ENCODE results near the gene XPR1.
A peak's percentile ranks its signal among the peaks of the same experiment; 100 is the strongest.

Gene XPR1

GRCh38 chr1:180924939-180925338 lies 293.1 kb downstream of the XPR1 start:
- peaks cover 0 to 20% (median 6%) of the 10 kb centered on the region in 4 donors for H3K4me1 ChIP-seq

DNA sequence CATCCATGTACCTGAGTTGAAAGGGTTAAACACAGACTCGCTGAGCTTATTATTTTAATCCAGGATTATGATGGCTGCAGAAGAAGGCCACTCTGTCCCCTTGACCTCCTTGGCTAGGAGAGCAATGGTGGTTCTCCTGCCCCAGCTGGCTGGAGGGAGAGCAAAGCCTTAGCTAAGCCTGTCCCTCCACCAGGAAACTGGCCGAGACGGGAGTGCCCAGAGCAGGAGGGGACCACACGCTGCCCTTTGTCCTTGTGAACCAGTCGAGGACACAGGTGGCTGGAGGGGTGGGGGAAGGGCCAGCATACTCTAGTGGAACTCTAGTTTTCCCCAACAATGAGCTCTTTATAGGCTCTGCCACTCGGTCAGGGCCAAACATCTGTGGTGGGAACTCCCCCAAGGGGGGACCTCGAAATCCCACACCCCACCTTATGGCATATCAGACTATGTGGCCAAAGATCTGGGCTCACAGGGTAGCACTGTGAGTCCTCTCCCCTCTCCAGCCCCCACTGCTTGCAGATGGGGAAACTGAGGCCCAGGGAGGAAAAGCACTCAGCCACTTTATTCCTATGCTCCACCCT lies 293.7 kb downstream of the XPR1 start:
- no peak overlapping the region for H3K27ac ChIP-seq
- intact Hi-C loops (cut with DNase I; ENCODE audit: low total_unique reads) = no loop called here
- TF ChIP-seq, protein P1, sequence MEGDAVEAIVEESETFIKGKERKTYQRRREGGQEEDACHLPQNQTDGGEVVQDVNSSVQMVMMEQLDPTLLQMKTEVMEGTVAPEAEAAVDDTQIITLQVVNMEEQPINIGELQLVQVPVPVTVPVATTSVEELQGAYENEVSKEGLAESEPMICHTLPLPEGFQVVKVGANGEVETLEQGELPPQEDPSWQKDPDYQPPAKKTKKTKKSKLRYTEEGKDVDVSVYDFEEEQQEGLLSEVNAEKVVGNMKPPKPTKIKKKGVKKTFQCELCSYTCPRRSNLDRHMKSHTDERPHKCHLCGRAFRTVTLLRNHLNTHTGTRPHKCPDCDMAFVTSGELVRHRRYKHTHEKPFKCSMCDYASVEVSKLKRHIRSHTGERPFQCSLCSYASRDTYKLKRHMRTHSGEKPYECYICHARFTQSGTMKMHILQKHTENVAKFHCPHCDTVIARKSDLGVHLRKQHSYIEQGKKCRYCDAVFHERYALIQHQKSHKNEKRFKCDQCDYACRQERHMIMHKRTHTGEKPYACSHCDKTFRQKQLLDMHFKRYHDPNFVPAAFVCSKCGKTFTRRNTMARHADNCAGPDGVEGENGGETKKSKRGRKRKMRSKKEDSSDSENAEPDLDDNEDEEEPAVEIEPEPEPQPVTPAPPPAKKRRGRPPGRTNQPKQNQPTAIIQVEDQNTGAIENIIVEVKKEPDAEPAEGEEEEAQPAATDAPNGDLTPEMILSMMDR (IDR thresholded peaks at IDR 0.05) = no peak
- no peak overlapping the region for H3K4me3 ChIP-seq
- H3K27me3 ChIP-seq = no peaks in the 10 kb centered on the region
- no peaks in the 10 kb centered on the region for H3K9me3 ChIP-seq
- no peak for DNase-seq
- peaks cover 0 to 20% (median 6%) of the 10 kb centered on the region in 4 donors for H3K4me1 ChIP-seq
- peaks cover 0 to 31% (median 14%) of the 10 kb centered on the region in 3 donors for H3K36me3 ChIP-seq

More at GRCh38 chr1:180924939-180925338, 293.1 kb downstream of the XPR1 start:
- H3K36me3 ChIP-seq = peaks cover 0 to 27% (median 13%) of the 10 kb centered on the region in 3 donors
- H3K27me3 ChIP-seq = no peaks in the 10 kb centered on the region
- TF ChIP-seq, protein P1 (IDR thresholded peaks at IDR 0.05) = no peak
- H3K9me3 ChIP-seq = no peaks in the 10 kb centered on the region
- intact Hi-C loops (cut with DNase I; ENCODE audit: low total_unique reads) = no loop called here
- DNase-seq = no peak
- no peak overlapping the region for H3K4me3 ChIP-seq
- H3K27ac ChIP-seq = no peak overlapping the region

DNA sequence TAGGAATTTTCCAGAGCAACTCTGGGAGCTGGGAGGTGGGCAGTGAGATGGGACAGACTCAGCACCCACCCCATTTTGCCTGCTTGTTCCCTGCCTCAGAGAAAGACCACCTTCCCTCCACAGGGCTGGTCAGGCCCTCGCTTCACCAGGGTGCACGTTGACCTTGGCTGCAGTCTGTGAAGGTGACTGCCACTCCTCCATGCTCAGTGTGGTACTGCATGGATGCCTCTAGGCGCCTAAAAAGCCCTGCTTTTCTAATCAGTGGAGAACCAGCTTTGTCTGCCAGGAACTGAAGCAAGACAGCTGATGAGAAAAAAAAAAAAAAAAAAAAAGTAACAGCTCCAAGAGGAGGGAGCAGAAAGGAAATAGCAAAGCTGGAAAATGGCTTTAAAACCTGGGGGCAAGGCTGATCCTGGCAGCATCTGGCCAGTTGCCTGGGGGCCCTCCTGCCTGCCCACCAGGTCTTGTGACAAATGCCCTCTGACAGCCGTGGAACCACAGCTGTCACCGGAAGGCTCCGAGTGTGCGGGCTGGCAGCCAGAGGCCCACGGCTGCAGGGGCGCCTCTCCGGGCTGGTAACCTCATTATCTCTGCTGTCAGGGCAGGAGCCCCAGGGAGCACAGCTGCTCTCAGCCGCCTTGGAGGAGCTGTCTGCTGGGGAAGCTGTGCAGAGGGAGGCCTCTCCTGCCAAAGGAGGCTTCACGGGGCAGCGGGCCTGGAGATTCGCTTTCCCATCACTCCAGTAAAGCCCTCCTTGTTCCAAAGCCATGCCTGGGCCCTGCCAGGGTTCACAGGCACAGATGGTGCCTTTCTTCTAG lies 294.6 kb downstream of the XPR1 start:
- H3K36me3 ChIP-seq = peaks cover 0 to 39% (median 14%) of the 10 kb centered on the region in 3 donors
- H3K27me3 ChIP-seq = no peaks in the 10 kb centered on the region
- peak overlapping the region in 1 of 2 donors; percentile 11 for H3K27ac ChIP-seq
- TF ChIP-seq, protein P1 (IDR thresholded peaks at IDR 0.05) = no peak
- no peak overlapping the region for H3K4me3 ChIP-seq
- intact Hi-C loops (cut with DNase I; ENCODE audit: low total_unique reads) = no loop called here
- no peak for DNase-seq
- peaks cover 0 to 20% (median 6%) of the 10 kb centered on the region in 4 donors for H3K4me1 ChIP-seq
- H3K9me3 ChIP-seq = no peaks in the 10 kb centered on the region

DNA sequence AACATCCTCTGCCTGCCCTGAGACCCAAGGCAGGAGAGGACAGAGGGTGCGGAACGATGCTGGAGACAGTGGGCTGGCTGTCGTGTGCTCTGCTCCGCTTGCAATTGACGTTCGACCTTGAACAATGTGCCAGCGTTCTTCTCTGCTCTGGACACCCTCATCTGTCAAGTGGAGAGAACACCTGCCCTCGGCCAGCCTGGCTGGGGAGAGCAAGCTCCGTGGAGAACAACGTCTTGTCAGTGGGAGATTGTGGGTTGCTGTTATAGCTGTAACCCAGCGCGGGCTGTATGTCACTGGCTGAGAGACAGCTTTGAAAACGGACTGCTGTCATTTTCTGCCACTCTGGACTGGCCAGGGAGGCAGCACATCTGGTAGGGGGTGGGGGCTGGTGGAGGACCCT lies 295.5 kb downstream of the XPR1 start:
- no peak for DNase-seq
- Histone ChIP-seq H3K4me3 (no peak overlapping the region), H3K9me3 (no peaks in the 10 kb centered on the region), H3K27me3 (no peaks in the 10 kb centered on the region), H3K4me1 (peaks cover 0 to 20% (median 6%) of the 10 kb centered on the region in 4 donors), H3K36me3 (peaks cover 0 to 36% (median 14%) of the 10 kb centered on the region in 3 donors), H3K27ac (no peak overlapping the region)
- TF ChIP-seq, protein P1 (IDR thresholded peaks at IDR 0.05) = no peak
- intact Hi-C loops (cut with DNase I; ENCODE audit: low total_unique reads) = no loop called here

GRCh38 chr1:180927841-180928240 lies 296.0 kb downstream of the XPR1 start:
- no peak for DNase-seq
- H3K4me3 ChIP-seq = no peak overlapping the region
- H3K36me3 ChIP-seq = peaks cover 0 to 31% (median 14%) of the 10 kb centered on the region in 3 donors
- H3K27me3 ChIP-seq = no peaks in the 10 kb centered on the region
- no peaks in the 10 kb centered on the region for H3K9me3 ChIP-seq
- peaks cover 0 to 20% (median 6%) of the 10 kb centered on the region in 4 donors for H3K4me1 ChIP-seq
- intact Hi-C loops (cut with DNase I; ENCODE audit: low total_unique reads) = no loop called here
- H3K27ac ChIP-seq = no peak overlapping the region
- TF ChIP-seq, protein P1 (IDR thresholded peaks at IDR 0.05) = no peak
